ENCODE data around the gene GPR101.

DNA sequence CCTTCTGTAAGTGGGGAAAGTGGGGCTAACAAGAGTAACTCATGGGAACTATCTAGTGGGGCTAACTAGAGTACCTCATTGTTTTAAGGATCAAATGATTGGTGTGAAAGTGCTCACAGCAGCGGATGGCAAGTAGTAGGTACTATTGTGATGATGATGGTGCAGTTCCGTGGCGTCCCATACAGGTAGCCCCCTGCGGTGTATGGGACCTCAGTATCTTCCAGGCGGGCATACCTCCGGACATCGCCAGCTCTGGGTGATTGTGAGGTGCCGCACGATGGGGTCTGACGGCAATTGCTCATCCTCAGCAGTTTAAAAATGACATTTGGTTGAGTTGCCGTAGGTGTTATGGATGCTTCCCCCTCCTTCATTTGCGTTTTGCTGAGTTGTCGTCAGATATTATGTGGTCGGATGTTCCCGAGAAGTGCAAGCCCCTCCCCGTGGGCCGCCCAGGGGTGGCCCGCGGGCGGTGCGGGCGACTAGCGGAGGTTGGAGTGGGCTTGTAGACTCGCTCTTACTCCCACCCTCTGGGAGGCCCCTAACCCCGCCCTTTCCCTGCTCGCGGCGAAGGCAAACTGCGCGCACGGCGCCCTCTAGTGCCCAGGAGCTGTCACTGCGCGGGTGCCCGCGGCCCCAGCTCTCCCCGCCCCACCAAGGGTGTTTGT, 18.3 kb upstream of the GPR101 start:
- TF ChIP-seq, protein P1, sequence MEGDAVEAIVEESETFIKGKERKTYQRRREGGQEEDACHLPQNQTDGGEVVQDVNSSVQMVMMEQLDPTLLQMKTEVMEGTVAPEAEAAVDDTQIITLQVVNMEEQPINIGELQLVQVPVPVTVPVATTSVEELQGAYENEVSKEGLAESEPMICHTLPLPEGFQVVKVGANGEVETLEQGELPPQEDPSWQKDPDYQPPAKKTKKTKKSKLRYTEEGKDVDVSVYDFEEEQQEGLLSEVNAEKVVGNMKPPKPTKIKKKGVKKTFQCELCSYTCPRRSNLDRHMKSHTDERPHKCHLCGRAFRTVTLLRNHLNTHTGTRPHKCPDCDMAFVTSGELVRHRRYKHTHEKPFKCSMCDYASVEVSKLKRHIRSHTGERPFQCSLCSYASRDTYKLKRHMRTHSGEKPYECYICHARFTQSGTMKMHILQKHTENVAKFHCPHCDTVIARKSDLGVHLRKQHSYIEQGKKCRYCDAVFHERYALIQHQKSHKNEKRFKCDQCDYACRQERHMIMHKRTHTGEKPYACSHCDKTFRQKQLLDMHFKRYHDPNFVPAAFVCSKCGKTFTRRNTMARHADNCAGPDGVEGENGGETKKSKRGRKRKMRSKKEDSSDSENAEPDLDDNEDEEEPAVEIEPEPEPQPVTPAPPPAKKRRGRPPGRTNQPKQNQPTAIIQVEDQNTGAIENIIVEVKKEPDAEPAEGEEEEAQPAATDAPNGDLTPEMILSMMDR (IDR thresholded peaks at IDR 0.05; ENCODE audit: insufficient read depth, low read length, poor library complexity, severe bottlenecking): peak; percentile 51
- TF ChIP-seq EZH2phosphoT487 (conservative IDR thresholded peaks at IDR 0.05; ENCODE audit: low read length): no peak
